Measurements from ENCODE around the gene GRIK5. TPM values are rescaled to one million over a fixed set of nuclear protein-coding genes. Genes with fewer than 3 reads are reported as not detected.

Gene GRIK5
- polyA plus RNA-seq, 3 donors from 2014 or later = not detected

DNA sequence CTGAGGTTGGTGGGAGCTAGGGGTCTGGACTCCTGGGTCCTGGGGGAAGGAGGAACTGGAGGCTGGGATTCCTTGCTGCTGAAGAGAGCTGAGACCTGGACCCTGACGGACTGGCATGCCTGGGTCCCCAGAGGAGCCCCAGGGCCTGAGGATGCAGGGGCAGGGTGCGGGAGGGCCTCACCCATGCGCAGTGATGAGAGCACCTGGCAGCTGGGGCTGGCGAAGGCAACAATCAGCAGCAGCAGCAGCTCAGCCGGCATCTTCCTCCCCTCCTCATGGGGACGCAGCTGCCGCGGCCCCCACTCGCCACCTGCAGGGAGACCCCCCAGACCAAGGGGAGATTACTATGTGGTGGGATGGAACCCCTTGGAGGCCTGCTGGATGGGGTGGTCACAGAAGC is 4.5 kb downstream of the GRIK5 start:
- H3K27me3 Mint-ChIP-seq (ENCODE audit: low read depth in 3 of 3) = peaks cover 0 to 7% (median 4%) of the 10 kb centered on the region in 3 donors
- no peaks in the 10 kb centered on the region for H3K4me1 Mint-ChIP-seq
- no peaks in the 10 kb centered on the region for H3K9me3 Mint-ChIP-seq
- H3K36me3 Mint-ChIP-seq = peaks cover 0 to 2% (median 0%) of the 10 kb centered on the region in 3 donors
- no peak for DNase-seq
- H3K27ac Mint-ChIP-seq = no peak overlapping the region
- no peak overlapping the region for H3K4me3 Mint-ChIP-seq

DNA sequence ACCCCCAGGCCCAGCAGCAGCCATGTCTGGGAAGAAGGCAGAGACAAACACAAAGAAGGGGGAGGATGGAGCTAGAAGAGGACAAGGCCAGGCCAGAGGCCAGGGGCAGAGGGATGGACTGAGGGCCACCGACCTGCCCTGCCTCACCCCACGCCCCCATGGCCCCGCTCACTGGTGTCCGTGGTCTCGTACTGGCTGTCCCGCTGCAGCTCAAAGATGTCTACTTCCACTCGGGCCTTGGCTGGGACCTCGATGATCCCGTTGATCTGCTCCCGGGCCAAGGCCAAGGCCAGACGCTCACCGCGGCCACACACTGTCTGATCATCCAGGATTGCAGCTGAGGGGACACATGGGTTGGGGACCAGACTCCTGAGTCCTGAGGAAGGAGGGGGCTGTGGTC is 5.0 kb downstream of the GRIK5 start:
- Mint-ChIP-seq H3K4me1 (no peaks in the 10 kb centered on the region), H3K4me3 (no peak overlapping the region), H3K27me3 (ENCODE audit: low read depth in 3 of 3) (peaks cover 0 to 5% (median 1%) of the 10 kb centered on the region in 3 donors), H3K36me3 (no peaks in the 10 kb centered on the region), H3K9me3 (no peaks in the 10 kb centered on the region), H3K27ac (no peak overlapping the region)
- DNase-seq = no peak

GRCh38 chr19:42064432-42064831 is 5.6 kb downstream of the GRIK5 start:
- Mint-ChIP-seq H3K36me3 (no peaks in the 10 kb centered on the region), H3K27me3 (ENCODE audit: low read depth in 3 of 3) (peaks cover 0 to 5% (median 1%) of the 10 kb centered on the region in 3 donors), H3K4me1 (no peaks in the 10 kb centered on the region), H3K9me3 (no peaks in the 10 kb centered on the region), H3K4me3 (no peak overlapping the region), H3K27ac (no peak overlapping the region)
- no peak for DNase-seq

- Mint-ChIP-seq H3K4me3 (no peak overlapping the region), H3K27ac (no peak overlapping the region), H3K36me3 (no peaks in the 10 kb centered on the region), H3K9me3 (no peaks in the 10 kb centered on the region), H3K27me3 (ENCODE audit: low read depth in 3 of 3) (peaks cover 0 to 10% (median 1%) of the 10 kb centered on the region in 3 donors), H3K4me1 (no peaks in the 10 kb centered on the region)
- no peak for DNase-seq
These were observed 7.6 kb downstream of the GRIK5 start for GRCh38 chr19:42062381-42062780.

GRCh38 chr19:42060117-42060516 is 9.9 kb downstream of the GRIK5 start:
- Mint-ChIP-seq H3K9me3 (no peaks in the 10 kb centered on the region), H3K27me3 (ENCODE audit: low read depth in 3 of 3) (peaks cover 0 to 10% (median 1%) of the 10 kb centered on the region in 3 donors), H3K4me1 (no peaks in the 10 kb centered on the region), H3K4me3 (no peak overlapping the region), H3K27ac (no peak overlapping the region), H3K36me3 (no peaks in the 10 kb centered on the region)
- DNase-seq = no peak

GRCh38 chr19:42059196-42059595 is 10.8 kb downstream of the GRIK5 start:
- no peaks in the 10 kb centered on the region for H3K36me3 Mint-ChIP-seq
- H3K9me3 Mint-ChIP-seq = no peaks in the 10 kb centered on the region
- H3K4me3 Mint-ChIP-seq = no peak overlapping the region
- H3K4me1 Mint-ChIP-seq = no peaks in the 10 kb centered on the region
- DNase-seq = no peak
- peaks cover 0 to 6% (median 1%) of the 10 kb centered on the region in 3 donors for H3K27me3 Mint-ChIP-seq (ENCODE audit: low read depth in 3 of 3)
- no peak overlapping the region for H3K27ac Mint-ChIP-seq

DNA sequence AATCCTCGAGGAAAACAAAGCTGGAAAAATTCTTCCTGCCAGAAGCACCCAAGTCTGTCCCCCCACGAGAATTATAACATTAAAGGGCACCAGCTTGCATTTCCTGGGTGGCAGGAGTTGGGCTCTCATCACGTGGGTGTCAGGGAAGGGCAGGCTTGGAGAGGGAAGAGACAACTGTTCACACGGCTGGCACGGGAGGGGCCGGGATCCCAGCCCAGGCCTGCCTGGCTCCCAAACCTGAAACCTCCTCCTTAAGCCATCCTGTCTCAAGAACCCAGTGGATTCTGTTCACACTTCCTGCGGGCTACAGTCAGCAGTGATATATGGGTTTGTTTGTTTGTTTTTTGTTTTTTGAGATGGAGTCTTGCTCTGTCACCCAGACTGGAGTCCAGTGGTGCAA is 12.2 kb downstream of the GRIK5 start:
- Mint-ChIP-seq H3K27me3 (ENCODE audit: low read depth in 3 of 3) (peaks cover 0 to 4% (median 1%) of the 10 kb centered on the region in 3 donors), H3K27ac (no peak overlapping the region), H3K36me3 (no peaks in the 10 kb centered on the region), H3K4me3 (no peak overlapping the region), H3K9me3 (no peaks in the 10 kb centered on the region), H3K4me1 (no peaks in the 10 kb centered on the region)
- DNase-seq = no peak

GRCh38 chr19:42054205-42054604 is 15.8 kb downstream of the GRIK5 start:
- no peak overlapping the region for H3K4me3 Mint-ChIP-seq
- H3K9me3 Mint-ChIP-seq = no peaks in the 10 kb centered on the region
- peaks cover 2% of the 10 kb centered on the region in 2 donors for H3K4me1 Mint-ChIP-seq
- H3K27ac Mint-ChIP-seq = no peak overlapping the region
- DNase-seq = no peak
- H3K27me3 Mint-ChIP-seq (ENCODE audit: low read depth in 3 of 3) = peaks cover 0 to 7% (median 1%) of the 10 kb centered on the region in 3 donors
- H3K36me3 Mint-ChIP-seq = no peaks in the 10 kb centered on the region

GRCh38 chr19:42053037-42053935 is 16.7 kb downstream of the GRIK5 start:
- DNase-seq = no peak
- Mint-ChIP-seq H3K4me3 (no peak overlapping the region), H3K27me3 (ENCODE audit: low read depth in 3 of 3) (peaks cover 0 to 2% (median 1%) of the 10 kb centered on the region in 3 donors), H3K9me3 (no peaks in the 10 kb centered on the region), H3K4me1 (peaks cover 5 to 6% of the 10 kb centered on the region in 2 donors), H3K36me3 (no peaks in the 10 kb centered on the region), H3K27ac (no peak overlapping the region)

GRCh38 chr19:42052241-42052863 is 17.7 kb downstream of the GRIK5 start:
- Mint-ChIP-seq H3K27me3 (ENCODE audit: low read depth in 3 of 3) (peaks cover 0 to 2% (median 1%) of the 10 kb centered on the region in 3 donors), H3K4me1 (peaks cover 5 to 6% of the 10 kb centered on the region in 2 donors), H3K9me3 (no peaks in the 10 kb centered on the region), H3K27ac (no peak overlapping the region), H3K36me3 (no peaks in the 10 kb centered on the region), H3K4me3 (no peak overlapping the region)
- no peak for DNase-seq

GRCh38 chr19:42051166-42052115 is 18.6 kb downstream of the GRIK5 start:
- Mint-ChIP-seq H3K4me3 (no peak overlapping the region), H3K27me3 (ENCODE audit: low read depth in 3 of 3) (peaks cover 0 to 2% (median 1%) of the 10 kb centered on the region in 3 donors), H3K4me1 (peaks cover 5 to 6% of the 10 kb centered on the region in 2 donors), H3K36me3 (no peaks in the 10 kb centered on the region), H3K9me3 (no peaks in the 10 kb centered on the region), H3K27ac (no peak overlapping the region)
- DNase-seq = no peak

DNA sequence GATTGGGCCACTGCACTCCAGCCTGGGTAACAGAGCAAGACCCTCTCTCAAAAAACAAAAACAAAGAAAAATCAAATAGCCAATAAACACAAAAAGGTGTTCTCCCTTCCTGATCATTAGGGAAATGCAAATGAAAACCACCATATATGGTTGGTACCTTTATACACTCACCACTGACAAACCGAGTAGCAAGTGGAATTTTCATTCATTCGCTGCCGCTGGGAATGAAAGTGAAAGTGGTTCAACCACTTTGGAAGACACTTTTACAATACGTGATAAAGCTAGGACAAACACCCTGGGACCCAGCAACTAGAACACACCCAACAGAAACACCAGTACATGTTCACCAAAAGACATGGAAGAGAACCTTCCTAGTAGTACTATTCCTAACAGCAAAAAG is 21.0 kb downstream of the GRIK5 start:
- Mint-ChIP-seq H3K27ac (peak overlapping the region in 1 of 6 donors; percentile 70), H3K27me3 (ENCODE audit: low read depth in 3 of 3) (peaks cover 0 to 4% (median 1%) of the 10 kb centered on the region in 3 donors), H3K4me3 (peak overlapping the region in 2 of 5 donors; percentile 4 to 39), H3K9me3 (no peaks in the 10 kb centered on the region), H3K36me3 (no peaks in the 10 kb centered on the region), H3K4me1 (peaks cover 5 to 6% of the 10 kb centered on the region in 2 donors)
- no peak for DNase-seq

GRCh38 chr19:42045575-42045974 is 24.4 kb downstream of the GRIK5 start:
- Mint-ChIP-seq H3K36me3 (no peaks in the 10 kb centered on the region), H3K4me1 (peaks cover 5 to 6% of the 10 kb centered on the region in 2 donors), H3K4me3 (no peak overlapping the region)

More at GRCh38 chr19:42045575-42045974, 24.4 kb downstream of the GRIK5 start:
- Mint-ChIP-seq H3K9me3 (no peaks in the 10 kb centered on the region), H3K27me3 (ENCODE audit: low read depth in 3 of 3) (peaks cover 0 to 4% (median 1%) of the 10 kb centered on the region in 3 donors), H3K27ac (no peak overlapping the region)
- no peak for DNase-seq

All from immature natural killer cell (primary cell).